Measurements from ENCODE around the gene SBF2. TPM values are rescaled to one million over a fixed set of nuclear protein-coding genes. Genes with fewer than 3 reads are reported as not detected.

The SBF2 gene
- total and polyA plus RNA-seq, 8 donors, result 25.7 to 62.6 (median 57.0) TPM

- ATAC-seq, result no peak
- intact Hi-C loops (cut with DNase I), result no loop called here
- H3K27ac ChIP-seq, result no peak overlapping the region
- no peak for TF ChIP-seq CTCF (IDR thresholded peaks at IDR 0.05)
- DNase-seq, result no peak
- H3K9me3 ChIP-seq, result no peaks in the 10 kb centered on the region
- peaks cover 0 to 40% of the 10 kb centered on the region in 2 donors for H3K36me3 ChIP-seq
- H3K4me3 ChIP-seq, result no peak overlapping the region
- no peaks in the 10 kb centered on the region for H3K4me1 ChIP-seq
- no peaks in the 10 kb centered on the region for H3K27me3 ChIP-seq
Measured at GRCh38 chr11:9849389-9849788, 444.6 kb downstream of the SBF2 start.

- no peak for ATAC-seq
- H3K9me3 ChIP-seq, result no peaks in the 10 kb centered on the region
- no peaks in the 10 kb centered on the region for H3K27me3 ChIP-seq
- H3K27ac ChIP-seq, result no peak overlapping the region
- H3K36me3 ChIP-seq, result peaks cover 0 to 44% of the 10 kb centered on the region in 2 donors
- no peak overlapping the region for H3K4me3 ChIP-seq
- no peaks in the 10 kb centered on the region for H3K4me1 ChIP-seq
- no peak for DNase-seq
- TF ChIP-seq CTCF (IDR thresholded peaks at IDR 0.05), result no peak
- intact Hi-C loops (cut with DNase I), result no loop called here
Measured at GRCh38 chr11:9847636-9848035, 446.4 kb downstream of the SBF2 start.

GRCh38 chr11:9842923-9843322, 451.1 kb downstream of the SBF2 start:
- ATAC-seq, result no peak
- Histone ChIP-seq H3K36me3 (peaks cover 0 to 60% of the 10 kb centered on the region in 2 donors), H3K4me3 (no peak overlapping the region), H3K27me3 (no peaks in the 10 kb centered on the region), H3K4me1 (no peaks in the 10 kb centered on the region), H3K27ac (no peak overlapping the region), H3K9me3 (no peaks in the 10 kb centered on the region)
- no peak for TF ChIP-seq CTCF (IDR thresholded peaks at IDR 0.05)
- no peak for DNase-seq
- intact Hi-C loops (cut with DNase I), result no loop called here

- Histone ChIP-seq H3K4me1 (no peaks in the 10 kb centered on the region), H3K27me3 (no peaks in the 10 kb centered on the region), H3K4me3 (no peak overlapping the region), H3K27ac (no peak overlapping the region), H3K36me3 (peaks cover 0 to 44% of the 10 kb centered on the region in 2 donors), H3K9me3 (no peaks in the 10 kb centered on the region)
- TF ChIP-seq CTCF (IDR thresholded peaks at IDR 0.05), result no peak
- intact Hi-C loops (cut with DNase I), result no loop called here
- DNase-seq, result no peak
- ATAC-seq, result no peak
Measured at GRCh38 chr11:9840460-9841004, 453.5 kb downstream of the SBF2 start.

GRCh38 chr11:9839550-9839949, 454.5 kb downstream of the SBF2 start:
- no peak for DNase-seq
- Histone ChIP-seq H3K36me3 (peaks cover 0 to 37% of the 10 kb centered on the region in 2 donors), H3K9me3 (no peaks in the 10 kb centered on the region), H3K4me1 (no peaks in the 10 kb centered on the region), H3K27ac (no peak overlapping the region), H3K27me3 (no peaks in the 10 kb centered on the region), H3K4me3 (no peak overlapping the region)
- intact Hi-C loops (cut with DNase I), result no loop called here
- ATAC-seq, result no peak
- TF ChIP-seq CTCF (IDR thresholded peaks at IDR 0.05), result no peak

Data from left lung (tissue), 10 donors.